H1 (cell line): ENCODE measurements around the gene RAP2A. TPM values are rescaled to one million over a fixed set of nuclear protein-coding genes. Genes with fewer than 3 reads are reported as not detected.

ENCODE experiments used
- CTCF ChIA-PET: fragments of 300-600 bp; sonication (Branson Sonifier 250); formaldehyde crosslinking; loops from one replicate; lab custom pipeline; 2021; ENCODE audit not compliant: partially characterized antibody; lab: Charles Lee
- POLR2A ChIA-PET: fragments of 300-600 bp; sonication (Branson Sonifier 250); formaldehyde crosslinking; loops from one replicate; lab custom pipeline; 2021; ENCODE audit warnings: inconsistent platforms; ENCODE audit not compliant: partially characterized antibody; lab: Charles Lee
- DNase-seq, 2 experiments: peaks; one replicate each; pipeline versions ENCODE4 v3.0.0 to v3.0.0-alpha.2; 2010 to 2022; ENCODE audit warnings: low spot score in 2 of 2, low read depth in 1 of 2, mixed read lengths in 1 of 2
- FAIRE-seq: peaks from 2 replicates; lab custom pipeline; 2011; peaks lifted over from hg19 to GRCh38; lab: Jason Lieb, UNC
- H2AFZ ChIP-seq: 2 replicates; pipeline ENCODE4 v1.8.1; 2012; ENCODE audit warnings: low read length, inconsistent platforms
- H2AK5ac ChIP-seq: 2 replicates; pipeline ENCODE4 v1.6.1; 2013; ENCODE audit warnings: low read depth, low read length
- H2BK120ac ChIP-seq: replicated peaks from 2 replicates; pipeline ENCODE3; 2013; ENCODE audit warnings: low read depth, low read length, inconsistent platforms
- H2BK12ac ChIP-seq: 2 replicates; pipeline ENCODE4 v1.6.1; 2013; ENCODE audit warnings: low read depth, low read length
- H2BK15ac ChIP-seq: 2 replicates; pipeline ENCODE4 v1.6.1; 2013; ENCODE audit warnings: low read length
- H2BK20ac ChIP-seq: 2 replicates; pipeline ENCODE4 v1.6.1; 2013; ENCODE audit warnings: low read length
- H2BK5ac ChIP-seq: 2 replicates; pipeline ENCODE4 v1.6.1; 2013; ENCODE audit warnings: low read depth, low read length
- H3K14ac ChIP-seq: 2 replicates; pipeline ENCODE4 v1.6.1; 2013; ENCODE audit warnings: inconsistent platforms; ENCODE audit not compliant: insufficient read length
- H3K18ac ChIP-seq: 2 replicates; pipeline ENCODE4 v1.6.1; 2013; ENCODE audit warnings: low read length; ENCODE audit errors: extremely low read depth
- H3K23ac ChIP-seq: 2 replicates; pipeline ENCODE4 v1.6.1; 2013; ENCODE audit warnings: inconsistent platforms; ENCODE audit not compliant: insufficient read length
- H3K23me2 ChIP-seq: 2 replicates; pipeline ENCODE4 v1.6.1; 2013; ENCODE audit warnings: low read depth, low read length
- H3K27ac ChIP-seq: 2 replicates; pipeline ENCODE4 v1.6.1; 2011; ENCODE audit warnings: low read depth, low read length, inconsistent platforms
- H3K27me3 ChIP-seq, 4 experiments: replicated peaks in 1 of 4; 1 replicate in 1 of 4; 2 replicates in 3 of 4; pipeline versions ENCODE4 v1.6.1 to v1.8.1; 2011 to 2013; ENCODE audit warnings: low read length in 3 of 4, mild to moderate bottlenecking in 3 of 4, inconsistent platforms in 2 of 4, mixed read lengths in 2 of 4, moderate library complexity in 1 of 4; ENCODE audit not compliant: control insufficient read depth in 3 of 4, insufficient read depth in 3 of 4; ENCODE audit errors: extremely low read depth in 1 of 4
- H3K36me3 ChIP-seq, 4 experiments: 2 replicates each; pipeline versions ENCODE4 v1.6.1 to v1.8.1; 2011 to 2013; ENCODE audit warnings: mild to moderate bottlenecking in 4 of 4, low read length in 3 of 4, moderate library complexity in 2 of 4, control low read depth in 1 of 4, inconsistent platforms in 1 of 4; ENCODE audit not compliant: insufficient read depth in 4 of 4, control insufficient read depth in 2 of 4
- H3K4ac ChIP-seq: replicated peaks from 2 replicates; pipeline ENCODE3; 2013; ENCODE audit warnings: low read length, low read depth, mixed read lengths, inconsistent platforms; ENCODE audit not compliant: insufficient read length
- H3K4me1 ChIP-seq, 4 experiments: replicated peaks in 1 of 4; 1 replicate in 1 of 4; 2 replicates in 3 of 4; pipeline versions ENCODE4 v1.6.1 to v1.8.1; 2011 to 2013; ENCODE audit warnings: low read length in 3 of 4, inconsistent platforms in 2 of 4, mixed read lengths in 1 of 4; ENCODE audit not compliant: insufficient read depth in 4 of 4, control insufficient read depth in 3 of 4
- H3K4me2 ChIP-seq, 2 experiments: 2 replicates each; pipeline versions ENCODE4 v1.6.1 to v1.8.1; 2011 to 2013; ENCODE audit warnings: low read depth in 2 of 2, low read length in 2 of 2, control low read depth in 1 of 2, inconsistent platforms in 1 of 2, mild to moderate bottlenecking in 1 of 2; ENCODE audit not compliant: insufficient read depth in 1 of 2
- H3K4me3 ChIP-seq, 4 experiments: fragments of 200-600, 300-600 bp in 1 of 4; sonication (generic), shearing (Covaris generic), sonication (Bioruptor Twin) in 1 of 4; 2 replicates each; pipeline versions ENCODE4 v1.5.1 to v1.8.1; 2011 to 2016; ENCODE audit warnings: low read length in 4 of 4, low read depth in 3 of 4, control low read depth in 2 of 4, inconsistent platforms in 2 of 4, mild to moderate bottlenecking in 2 of 4, mixed read lengths in 1 of 4, moderate library complexity in 1 of 4; ENCODE audit not compliant: insufficient read depth in 2 of 4; ENCODE audit errors: extremely low read depth in 1 of 4
- H3K56ac ChIP-seq: replicated peaks from 2 replicates; pipeline ENCODE3; 2013; ENCODE audit warnings: low read depth, mild to moderate bottlenecking, mixed read lengths, low read length, inconsistent platforms; ENCODE audit not compliant: insufficient read length
- H3K79me1 ChIP-seq: 2 replicates; pipeline ENCODE4 v1.6.1; 2013; ENCODE audit warnings: low read depth, low read length, control low read depth
- H3K79me2 ChIP-seq, 2 experiments: 2 replicates each; pipeline versions ENCODE4 v1.6.1 to v1.8.1; 2012 to 2013; ENCODE audit warnings: low read length in 2 of 2, mild to moderate bottlenecking in 2 of 2, inconsistent platforms in 1 of 2; ENCODE audit not compliant: insufficient read depth in 2 of 2, control insufficient read depth in 1 of 2
- H3K9ac ChIP-seq, 4 experiments: replicated peaks in 1 of 4; 1 replicate in 1 of 4; 2 replicates in 3 of 4; pipeline versions ENCODE4 v1.6.1 to v1.8.1; 2011 to 2013; ENCODE audit warnings: low read depth in 3 of 4, low read length in 3 of 4, control low read depth in 2 of 4, mild to moderate bottlenecking in 2 of 4, moderate library complexity in 2 of 4, inconsistent platforms in 1 of 4; ENCODE audit errors: extremely low read depth in 1 of 4
- H3K9me3 ChIP-seq, 2 experiments: 2 replicates each; pipeline versions ENCODE4 v1.6.1 to v1.8.1; 2012 to 2013; ENCODE audit warnings: mild to moderate bottlenecking in 2 of 2, moderate library complexity in 2 of 2, control low read depth in 1 of 2, inconsistent platforms in 1 of 2, low read depth in 1 of 2, low read length in 1 of 2, mixed read lengths in 1 of 2; ENCODE audit not compliant: insufficient read depth in 2 of 2
- H4K20me1 ChIP-seq, 2 experiments: replicated peaks in 1 of 2; 2 replicates each; pipeline versions ENCODE3 to v1.8.1; 2011 to 2013; ENCODE audit warnings: inconsistent platforms in 2 of 2, low read length in 2 of 2, mild to moderate bottlenecking in 1 of 2; ENCODE audit not compliant: insufficient read depth in 2 of 2, control insufficient read depth in 1 of 2
- H4K5ac ChIP-seq: 2 replicates; pipeline ENCODE4 v1.6.1; 2013; ENCODE audit warnings: low read length, low read depth, mixed read lengths, inconsistent platforms; ENCODE audit not compliant: insufficient read length
- H4K8ac ChIP-seq: 2 replicates; pipeline ENCODE4 v1.8.0; 2013; ENCODE audit warnings: mild to moderate bottlenecking, moderate library complexity, low read length, inconsistent platforms; ENCODE audit not compliant: insufficient read depth; ENCODE audit errors: extremely low read depth
- H4K91ac ChIP-seq: replicated peaks from 2 replicates; pipeline ENCODE3; 2013; ENCODE audit warnings: low read length, mixed read lengths, inconsistent platforms; ENCODE audit not compliant: insufficient read length
- CHD2 ChIP-seq: IDR thresholded peaks from 2 replicates; pipeline ENCODE4 v1.6.1; 2012; ENCODE audit warnings: low read length, improper control_type of control experiment
- EP300 ChIP-seq, 2 experiments: IDR thresholded peaks; 1 replicate in 1 of 2; 2 replicates in 1 of 2; pipeline ENCODE4 v1.6.1; 2011 to 2012; ENCODE audit warnings: low read depth in 2 of 2, low read length in 2 of 2, mild to moderate bottlenecking in 2 of 2, borderline replicate concordance in 1 of 2, inconsistent platforms in 1 of 2, moderate library complexity in 1 of 2
- EZH2 ChIP-seq: fragments of 200-600 bp; sonication (generic); IDR thresholded peaks from 2 replicates; pipeline ENCODE4 v1.7.1; 2012; ENCODE audit warnings: low read depth, mild to moderate bottlenecking, moderate library complexity, low read length, inconsistent platforms; ENCODE audit not compliant: severe bottlenecking
- GTF2F1 ChIP-seq: IDR thresholded peaks from 2 replicates; pipeline ENCODE4 v1.6.1; 2012; ENCODE audit warnings: low read depth, low read length, improper control_type of control experiment, borderline replicate concordance
- MAFK ChIP-seq: IDR thresholded peaks from 2 replicates; pipeline ENCODE4 v1.6.1; 2012; ENCODE audit warnings: low read depth, mild to moderate bottlenecking, improper control_type of control experiment, low read length
- POLR2AphosphoS5 ChIP-seq: IDR thresholded peaks from 2 replicates; pipeline ENCODE4 v1.6.1; 2011; ENCODE audit warnings: low read depth, low read length
- SAP30 ChIP-seq: fragments of 300-600 bp; sonication (generic); IDR thresholded peaks from 2 replicates; pipeline ENCODE4 v1.7.1; 2012; ENCODE audit warnings: low read length, moderate library complexity, mild to moderate bottlenecking, inconsistent platforms; ENCODE audit not compliant: insufficient read depth, insufficient replicate concordance
- WGBS, 2 experiments: shearing (Covaris generic) in 1 of 2; methylation state at CpG; one replicate each; pipeline versions ENCODE4 v1.1.6 to v1.1.7; 2013 to 2015; ENCODE audit warnings: low lambda C conversion rate in 2 of 2, mixed read lengths in 2 of 2, inconsistent platforms in 1 of 2, low coverage in 1 of 2, missing lambda C conversion rate in 1 of 2; ENCODE audit not compliant: insufficient replicate concordance in 2 of 2, insufficient coverage in 1 of 2, insufficient read length in 1 of 2; ENCODE audit errors: extremely low coverage in 1 of 2, missing lambda C conversion rate in 1 of 2; 5-methylcytosine and 5-hydroxymethylcytosine counted together
- polyA plus RNA-seq, 7 experiments: library from polyadenylated mRNA; depleted of rRNA in 3 of 7; stranded (reverse) in 5 of 7; unstranded in 2 of 7; fragments of >200 nt in 5 of 7; fragments of 200-250 nt in 2 of 7; gene quantifications; 1 replicate in 5 of 7; 2 replicates in 1 of 7; 4 replicates in 1 of 7; pipeline versions ENCODE4 v1.2.1 to v1.2.3, GENCODE V29; 2011 to 2013; ENCODE audit warnings: missing spikeins in 2 of 7, mixed read lengths in 2 of 7
- total RNA-seq: library from RNA; stranded (reverse); fragmentation: NEBNext Ultra II Directional; extraction: Animal tissue kit (Norgen Biotek cat#: 25700); gene quantifications from 2 replicates; pipeline ENCODE4 v1.2.1, GENCODE V29; 2021
- TF ChIP-seq, protein P1 (sequence below), 3 experiments: IDR thresholded peaks; 1 replicate in 2 of 3; 2 replicates in 1 of 3; pipeline versions ENCODE4 v1.5.1 to v1.6.1; 2011; ENCODE audit warnings: low read length in 3 of 3, mild to moderate bottlenecking in 3 of 3, inconsistent platforms in 2 of 3, low read depth in 1 of 3, moderate library complexity in 1 of 3; ENCODE audit not compliant: insufficient read depth in 1 of 3; ENCODE audit errors: control extremely low read depth in 1 of 3
- TF ChIP-seq, protein P2 (sequence below): IDR thresholded peaks from 2 replicates; pipeline ENCODE4 v1.6.1; 2011; ENCODE audit warnings: low read length, improper control_type of control experiment
- TF ChIP-seq, protein P3 (sequence below): IDR thresholded peaks from 2 replicates; pipeline ENCODE4 v1.6.1; 2012; ENCODE audit warnings: inconsistent platforms

RAP2A gene
- total and polyA plus RNA-seq, 2 of the 8 experiments (the other 6 are each of a cell fraction or from before 2014, with no cell fraction given), result 8.4 to 43.4 TPM

DNA sequence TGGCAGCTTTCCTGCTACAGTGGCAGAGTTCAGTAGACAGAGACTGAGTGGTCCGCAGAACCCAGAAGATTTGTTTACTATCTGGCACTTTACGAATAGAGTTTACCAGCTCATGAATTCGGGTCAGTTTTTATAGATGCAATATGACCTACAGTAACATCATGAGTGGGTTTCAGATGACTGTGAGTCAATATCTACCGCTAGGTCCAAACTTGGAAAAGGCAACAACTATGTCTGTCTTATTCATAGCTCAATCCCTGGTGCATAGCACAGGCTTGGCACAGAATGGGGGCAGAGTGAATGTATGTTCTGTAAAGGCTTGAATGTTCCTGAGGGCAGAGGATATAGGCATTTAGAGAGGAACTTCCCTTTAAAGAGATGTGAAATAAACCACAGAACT, 65.2 kb downstream of the RAP2A start:
- H3K27ac ChIP-seq, result no peak overlapping the region
- no peak for DNase-seq
- TF ChIP-seq, protein P1, sequence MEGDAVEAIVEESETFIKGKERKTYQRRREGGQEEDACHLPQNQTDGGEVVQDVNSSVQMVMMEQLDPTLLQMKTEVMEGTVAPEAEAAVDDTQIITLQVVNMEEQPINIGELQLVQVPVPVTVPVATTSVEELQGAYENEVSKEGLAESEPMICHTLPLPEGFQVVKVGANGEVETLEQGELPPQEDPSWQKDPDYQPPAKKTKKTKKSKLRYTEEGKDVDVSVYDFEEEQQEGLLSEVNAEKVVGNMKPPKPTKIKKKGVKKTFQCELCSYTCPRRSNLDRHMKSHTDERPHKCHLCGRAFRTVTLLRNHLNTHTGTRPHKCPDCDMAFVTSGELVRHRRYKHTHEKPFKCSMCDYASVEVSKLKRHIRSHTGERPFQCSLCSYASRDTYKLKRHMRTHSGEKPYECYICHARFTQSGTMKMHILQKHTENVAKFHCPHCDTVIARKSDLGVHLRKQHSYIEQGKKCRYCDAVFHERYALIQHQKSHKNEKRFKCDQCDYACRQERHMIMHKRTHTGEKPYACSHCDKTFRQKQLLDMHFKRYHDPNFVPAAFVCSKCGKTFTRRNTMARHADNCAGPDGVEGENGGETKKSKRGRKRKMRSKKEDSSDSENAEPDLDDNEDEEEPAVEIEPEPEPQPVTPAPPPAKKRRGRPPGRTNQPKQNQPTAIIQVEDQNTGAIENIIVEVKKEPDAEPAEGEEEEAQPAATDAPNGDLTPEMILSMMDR (IDR thresholded peaks at IDR 0.05; ENCODE audit: control extremely low read depth in 1 of 3, insufficient read depth in 1 of 3, low read depth in 1 of 3, low read length in 3 of 3), result no peak
- TF ChIP-seq GTF2F1 (no peak), MAFK (no peak), CHD2 (no peak), SAP30 (no peak), POLR2AphosphoS5 (no peak), EZH2 (no peak), EP300 (IDR thresholded peaks at IDR 0.05; ENCODE audit: borderline replicate concordance in 1 of 2, low read depth in 2 of 2, low read length in 2 of 2) (no peak)
- TF ChIP-seq, protein P2, sequence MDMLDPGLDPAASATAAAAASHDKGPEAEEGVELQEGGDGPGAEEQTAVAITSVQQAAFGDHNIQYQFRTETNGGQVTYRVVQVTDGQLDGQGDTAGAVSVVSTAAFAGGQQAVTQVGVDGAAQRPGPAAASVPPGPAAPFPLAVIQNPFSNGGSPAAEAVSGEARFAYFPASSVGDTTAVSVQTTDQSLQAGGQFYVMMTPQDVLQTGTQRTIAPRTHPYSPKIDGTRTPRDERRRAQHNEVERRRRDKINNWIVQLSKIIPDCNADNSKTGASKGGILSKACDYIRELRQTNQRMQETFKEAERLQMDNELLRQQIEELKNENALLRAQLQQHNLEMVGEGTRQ, result no peak
- TF ChIP-seq, protein P3, sequence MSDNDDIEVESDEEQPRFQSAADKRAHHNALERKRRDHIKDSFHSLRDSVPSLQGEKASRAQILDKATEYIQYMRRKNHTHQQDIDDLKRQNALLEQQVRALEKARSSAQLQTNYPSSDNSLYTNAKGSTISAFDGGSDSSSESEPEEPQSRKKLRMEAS, result no peak

More for the DNA sequence above, 65.2 kb downstream of the RAP2A start:
- H3K9me3 ChIP-seq, result no peaks in the 10 kb centered on the region; a peak in 1 of 4 replicates
- H3K27me3 ChIP-seq, result no peaks in the 10 kb centered on the region
- FAIRE-seq, result no peak
- no peak overlapping the region for H3K14ac ChIP-seq
- no peak overlapping the region for H3K4ac ChIP-seq
- no peak overlapping the region for H3K56ac ChIP-seq
- no peak overlapping the region for H2BK20ac ChIP-seq
- H2AK5ac ChIP-seq, result no peak overlapping the region
- ChIA-PET POLR2A (no interaction called here), CTCF (no interaction called here)
- no peaks in the 10 kb centered on the region for H3K4me1 ChIP-seq
- H3K4me2 ChIP-seq, result no peak overlapping the region
- no peak overlapping the region for H3K4me3 ChIP-seq
- WGBS, 2 experiments, result 88% methylated on average over 4 of the region's 4 CpGs; no CpG with 5 or more reads in 1 of the 2 experiments
- no peaks in the 10 kb centered on the region for H3K79me2 ChIP-seq
- no peak overlapping the region for H4K91ac ChIP-seq
- H2BK15ac ChIP-seq, result no peak overlapping the region
- H3K9ac ChIP-seq, result no peak overlapping the region
- H4K5ac ChIP-seq, result no peak overlapping the region
- H2AFZ ChIP-seq, result no peak overlapping the region
- no peak overlapping the region for H2BK12ac ChIP-seq
- no peak overlapping the region for H4K8ac ChIP-seq
- no peak overlapping the region for H2BK120ac ChIP-seq
- no peak overlapping the region for H3K23ac ChIP-seq
- H4K20me1 ChIP-seq, result no peaks in the 10 kb centered on the region
- no peaks in the 10 kb centered on the region for H3K36me3 ChIP-seq
- no peak overlapping the region for H3K18ac ChIP-seq
- no peaks in the 10 kb centered on the region for H3K23me2 ChIP-seq
- H3K79me1 ChIP-seq, result no peaks in the 10 kb centered on the region
- no peak overlapping the region for H2BK5ac ChIP-seq
